GM12872 (cell line): Measurements from ENCODE around the gene E2F4.

Experiments
- TF ChIP-seq, protein P1 (sequence below): IDR thresholded peaks from 3 replicates; pipeline ENCODE4 v1.5.1; 2011; ENCODE audit warnings: low read depth, mild to moderate bottlenecking, low read length, moderate library complexity; ENCODE audit not compliant: insufficient read depth

The E2F4 gene

DNA sequence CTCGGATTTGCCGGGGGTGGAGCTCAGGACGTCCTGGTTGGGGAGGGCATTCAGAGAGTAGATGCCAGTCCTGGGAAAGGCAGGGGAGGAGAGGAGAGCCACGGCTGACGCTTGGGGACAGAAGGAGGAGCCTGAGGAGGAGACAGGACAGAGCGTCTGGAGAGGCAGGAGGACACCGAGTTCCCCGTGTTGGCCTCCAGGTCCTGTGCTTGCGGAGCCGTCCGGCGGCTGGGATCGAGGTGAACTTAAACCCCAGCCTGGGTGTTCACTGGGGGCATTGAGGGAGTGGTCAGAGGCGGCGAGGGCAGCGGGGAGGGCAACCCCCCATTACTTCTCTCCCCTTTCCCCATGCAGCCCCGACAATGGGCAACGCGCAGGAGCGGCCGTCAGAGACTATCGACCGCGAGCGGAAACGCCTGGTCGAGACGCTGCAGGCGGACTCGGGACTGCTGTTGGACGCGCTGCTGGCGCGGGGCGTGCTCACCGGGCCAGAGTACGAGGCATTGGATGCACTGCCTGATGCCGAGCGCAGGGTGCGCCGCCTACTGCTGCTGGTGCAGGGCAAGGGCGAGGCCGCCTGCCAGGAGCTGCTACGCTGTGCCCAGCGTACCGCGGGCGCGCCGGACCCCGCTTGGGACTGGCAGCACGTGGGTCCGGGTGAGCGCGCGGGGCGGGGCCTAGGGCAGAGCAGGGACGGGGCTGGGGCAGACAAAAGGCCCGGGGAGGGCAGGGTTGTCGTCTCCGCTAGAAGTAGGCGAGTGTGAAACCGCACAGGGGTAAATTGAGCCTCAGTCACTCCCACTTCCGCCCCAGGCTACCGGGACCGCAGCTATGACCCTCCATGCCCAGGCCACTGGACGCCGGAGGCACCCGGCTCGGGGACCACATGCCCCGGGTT is 17.9 kb upstream of the E2F4 start:
- TF ChIP-seq, protein P1, sequence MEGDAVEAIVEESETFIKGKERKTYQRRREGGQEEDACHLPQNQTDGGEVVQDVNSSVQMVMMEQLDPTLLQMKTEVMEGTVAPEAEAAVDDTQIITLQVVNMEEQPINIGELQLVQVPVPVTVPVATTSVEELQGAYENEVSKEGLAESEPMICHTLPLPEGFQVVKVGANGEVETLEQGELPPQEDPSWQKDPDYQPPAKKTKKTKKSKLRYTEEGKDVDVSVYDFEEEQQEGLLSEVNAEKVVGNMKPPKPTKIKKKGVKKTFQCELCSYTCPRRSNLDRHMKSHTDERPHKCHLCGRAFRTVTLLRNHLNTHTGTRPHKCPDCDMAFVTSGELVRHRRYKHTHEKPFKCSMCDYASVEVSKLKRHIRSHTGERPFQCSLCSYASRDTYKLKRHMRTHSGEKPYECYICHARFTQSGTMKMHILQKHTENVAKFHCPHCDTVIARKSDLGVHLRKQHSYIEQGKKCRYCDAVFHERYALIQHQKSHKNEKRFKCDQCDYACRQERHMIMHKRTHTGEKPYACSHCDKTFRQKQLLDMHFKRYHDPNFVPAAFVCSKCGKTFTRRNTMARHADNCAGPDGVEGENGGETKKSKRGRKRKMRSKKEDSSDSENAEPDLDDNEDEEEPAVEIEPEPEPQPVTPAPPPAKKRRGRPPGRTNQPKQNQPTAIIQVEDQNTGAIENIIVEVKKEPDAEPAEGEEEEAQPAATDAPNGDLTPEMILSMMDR, result 0 out of 3 replicates have a peak, but pooled peaks have one; percentile 4

GRCh38 chr16:67174706-67175231 is 17.2 kb upstream of the E2F4 start:
- TF ChIP-seq, protein P1, result no peak

DNA sequence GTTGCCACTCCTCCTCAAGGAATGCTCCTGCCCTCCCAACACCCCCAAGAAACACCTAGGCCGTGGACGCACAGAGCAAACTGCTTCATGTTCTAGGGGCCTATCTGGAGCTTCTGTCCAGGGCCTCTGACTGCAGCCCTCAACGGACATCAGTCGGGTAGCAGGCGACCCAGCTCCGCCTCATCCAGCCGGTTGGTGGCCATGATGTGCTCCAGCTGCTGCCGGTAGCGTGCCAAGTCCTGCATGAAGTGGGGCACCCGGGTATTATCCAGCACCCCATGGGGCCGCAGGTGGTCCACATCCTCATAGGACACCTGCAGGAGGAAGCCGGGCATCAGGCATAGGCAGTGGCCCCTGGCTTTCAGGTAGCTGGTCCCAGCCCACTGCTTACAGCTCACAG is 15.3 kb upstream of the E2F4 start:
- TF ChIP-seq, protein P1, result no peak

GRCh38 chr16:67177743-67178699 is 13.9 kb upstream of the E2F4 start:
- TF ChIP-seq, protein P1, result no peak

- TF ChIP-seq, protein P1, result peak; percentile 42
These were observed 12.4 kb upstream of the E2F4 start for GRCh38 chr16:67179421-67180080.

DNA sequence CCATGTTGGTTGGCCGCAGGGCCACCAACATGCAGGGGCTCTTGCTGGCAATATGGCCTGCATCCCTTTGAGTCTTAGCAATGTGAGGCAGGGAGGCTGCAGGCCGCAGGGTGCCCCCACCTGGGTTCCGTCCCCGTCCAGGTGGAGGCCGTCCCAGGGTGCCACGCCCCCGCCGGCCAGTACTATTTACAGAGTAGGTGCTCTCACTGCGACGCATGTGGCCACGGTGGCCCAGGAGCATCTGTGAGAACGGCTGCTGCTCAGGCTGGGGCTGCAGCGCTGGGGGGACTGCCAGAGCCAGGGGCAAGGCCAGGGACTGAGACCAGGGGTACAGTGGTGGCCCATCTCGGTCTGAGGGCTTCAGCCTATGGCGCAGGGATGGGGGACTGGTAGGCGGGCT is 11.8 kb upstream of the E2F4 start:
- TF ChIP-seq, protein P1, result no peak
